ENCODE data around the gene OR52H1. TPM values are rescaled to one million over a fixed set of nuclear protein-coding genes. Genes with fewer than 3 reads are reported as not detected.

The OR52H1 gene
- total and polyA plus RNA-seq, 9 donors = 0.07 to 3.6 (median 0.66) TPM; not detected in 1

GRCh38 chr11:5580577-5580976, 32.2 kb upstream of the OR52H1 start, which contains the start of gene OR52B6:
TSS of gene OR52B6 (plus strand) at chr11:5580877. CDS start at chr11:5580877, 0 bp downstream.
- no peak for TF ChIP-seq EP300 (IDR thresholded peaks at IDR 0.05)
- TF ChIP-seq, protein P1, sequence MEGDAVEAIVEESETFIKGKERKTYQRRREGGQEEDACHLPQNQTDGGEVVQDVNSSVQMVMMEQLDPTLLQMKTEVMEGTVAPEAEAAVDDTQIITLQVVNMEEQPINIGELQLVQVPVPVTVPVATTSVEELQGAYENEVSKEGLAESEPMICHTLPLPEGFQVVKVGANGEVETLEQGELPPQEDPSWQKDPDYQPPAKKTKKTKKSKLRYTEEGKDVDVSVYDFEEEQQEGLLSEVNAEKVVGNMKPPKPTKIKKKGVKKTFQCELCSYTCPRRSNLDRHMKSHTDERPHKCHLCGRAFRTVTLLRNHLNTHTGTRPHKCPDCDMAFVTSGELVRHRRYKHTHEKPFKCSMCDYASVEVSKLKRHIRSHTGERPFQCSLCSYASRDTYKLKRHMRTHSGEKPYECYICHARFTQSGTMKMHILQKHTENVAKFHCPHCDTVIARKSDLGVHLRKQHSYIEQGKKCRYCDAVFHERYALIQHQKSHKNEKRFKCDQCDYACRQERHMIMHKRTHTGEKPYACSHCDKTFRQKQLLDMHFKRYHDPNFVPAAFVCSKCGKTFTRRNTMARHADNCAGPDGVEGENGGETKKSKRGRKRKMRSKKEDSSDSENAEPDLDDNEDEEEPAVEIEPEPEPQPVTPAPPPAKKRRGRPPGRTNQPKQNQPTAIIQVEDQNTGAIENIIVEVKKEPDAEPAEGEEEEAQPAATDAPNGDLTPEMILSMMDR (IDR thresholded peaks at IDR 0.05) = no peak
- no peak for TF ChIP-seq POLR2A (IDR thresholded peaks at IDR 0.05)
- no peak within 1 kb of the TSS for H3K27ac ChIP-seq
- 93 to 95% (median 95%) methylated on average over 8 of the region's 8 CpGs for WGBS, 3 donors
- no peak within 1 kb of the TSS for H3K4me3 ChIP-seq
- no peaks in the 10 kb centered on the region for H3K36me3 ChIP-seq
- H3K27me3 ChIP-seq = no peaks in the 10 kb centered on the region
- no peaks in the 10 kb centered on the region for H3K9me3 ChIP-seq
- intact Hi-C loops (cut with DNase I) = no loop called here
- no peaks in the 10 kb centered on the region for H3K4me1 ChIP-seq (ENCODE audit: insufficient read depth)
- no peak for DNase-seq

DNA sequence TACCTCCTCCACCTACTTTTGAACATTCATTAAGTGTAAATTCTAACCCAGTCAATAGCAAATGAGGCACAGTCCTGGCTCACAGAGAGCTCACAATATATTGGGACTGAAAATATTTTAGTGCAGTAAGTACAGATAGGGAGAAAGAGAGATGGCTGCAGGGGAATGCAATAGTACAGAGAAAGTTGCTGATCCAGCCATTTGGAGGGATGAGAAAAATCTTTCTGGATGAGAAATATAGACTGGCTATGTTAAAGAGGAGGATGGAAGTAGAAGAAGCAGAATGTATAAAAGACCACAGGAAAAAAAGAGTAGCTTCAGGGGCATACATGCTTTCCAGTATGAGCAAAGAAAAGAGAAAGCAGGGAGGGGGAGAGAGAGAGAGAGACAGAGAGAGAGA, 28.8 kb upstream of the OR52H1 start:
- intact Hi-C loops (cut with DNase I) = no loop called here
- TF ChIP-seq, protein P1 (IDR thresholded peaks at IDR 0.05) = no peak
- TF ChIP-seq EP300 (IDR thresholded peaks at IDR 0.05) = no peak
- no peak for TF ChIP-seq POLR2A (IDR thresholded peaks at IDR 0.05)
- no peak for DNase-seq

GRCh38 chr11:5575152-5575551, 26.8 kb upstream of the OR52H1 start:
- intact Hi-C loops (cut with DNase I) = no loop called here
- no peaks in the 10 kb centered on the region for H3K4me1 ChIP-seq (ENCODE audit: insufficient read depth)
- TF ChIP-seq EP300 (IDR thresholded peaks at IDR 0.05) (no peak), POLR2A (IDR thresholded peaks at IDR 0.05) (no peak)
- TF ChIP-seq, protein P1 (IDR thresholded peaks at IDR 0.05) = no peak
- H3K4me3 ChIP-seq = no peak overlapping the region
- no peak overlapping the region for H3K27ac ChIP-seq
- DNase-seq = no peak
- H3K36me3 ChIP-seq = no peaks in the 10 kb centered on the region
- no peaks in the 10 kb centered on the region for H3K27me3 ChIP-seq
- no peaks in the 10 kb centered on the region for H3K9me3 ChIP-seq
- 53 to 56% (median 55%) methylated on average over 4 of the region's 4 CpGs for WGBS, 3 donors

More for the DNA sequence above, 28.8 kb upstream of the OR52H1 start:
- H3K27me3 ChIP-seq = no peaks in the 10 kb centered on the region
- H3K36me3 ChIP-seq = no peaks in the 10 kb centered on the region
- H3K27ac ChIP-seq = no peak overlapping the region
- no peaks in the 10 kb centered on the region for H3K9me3 ChIP-seq
- H3K4me3 ChIP-seq = no peak overlapping the region
- no peaks in the 10 kb centered on the region for H3K4me1 ChIP-seq (ENCODE audit: insufficient read depth)

DNA sequence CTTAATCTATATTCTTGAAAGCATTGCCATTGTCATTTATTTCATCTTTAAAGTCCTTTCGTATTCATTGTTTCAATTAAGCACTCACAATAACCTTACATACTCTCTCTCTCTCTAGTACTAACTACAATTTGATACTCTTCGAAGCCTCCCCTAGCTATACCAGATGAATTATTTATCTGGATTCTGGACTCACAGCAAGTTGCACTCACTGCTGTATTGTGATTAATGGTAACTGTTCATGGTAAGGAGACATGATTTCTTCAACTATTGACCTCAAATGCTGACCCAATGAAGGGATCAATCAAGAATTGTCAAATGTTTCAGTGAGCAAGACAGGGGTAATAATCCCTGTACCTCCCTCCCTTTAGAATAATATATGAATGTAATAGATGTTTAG, 26.3 kb upstream of the OR52H1 start:
- Histone ChIP-seq H3K4me3 (no peak overlapping the region), H3K27ac (no peak overlapping the region), H3K9me3 (no peaks in the 10 kb centered on the region), H3K27me3 (no peaks in the 10 kb centered on the region), H3K4me1 (ENCODE audit: insufficient read depth) (no peaks in the 10 kb centered on the region), H3K36me3 (no peaks in the 10 kb centered on the region)
- DNase-seq = no peak
- intact Hi-C loops (cut with DNase I) = no loop called here
- WGBS, 3 donors = 65 to 79% (median 71%) methylated on average over 2 of the region's 2 CpGs
- TF ChIP-seq, protein P1 (IDR thresholded peaks at IDR 0.05) = no peak
- TF ChIP-seq POLR2A (IDR thresholded peaks at IDR 0.05) (no peak), EP300 (IDR thresholded peaks at IDR 0.05) (no peak)

All from ovary (tissue), 9 donors.